H1 (cell line): ENCODE results near the gene SGMS1.

Experiments
- CTCF ChIP-seq, 3 experiments: IDR thresholded peaks; 1 replicate in 2 of 3; 2 replicates in 1 of 3; pipeline versions ENCODE4 v1.5.1 to v1.6.1; 2011; ENCODE audit warnings: low read length in 3 of 3, mild to moderate bottlenecking in 3 of 3, inconsistent platforms in 2 of 3, low read depth in 1 of 3, moderate library complexity in 1 of 3; ENCODE audit not compliant: insufficient read depth in 1 of 3; ENCODE audit errors: control extremely low read depth in 1 of 3
- EP300 ChIP-seq, 2 experiments: IDR thresholded peaks; 1 replicate in 1 of 2; 2 replicates in 1 of 2; pipeline ENCODE4 v1.6.1; 2011 to 2012; ENCODE audit warnings: low read depth in 2 of 2, low read length in 2 of 2, mild to moderate bottlenecking in 2 of 2, borderline replicate concordance in 1 of 2, inconsistent platforms in 1 of 2, moderate library complexity in 1 of 2
- EZH2 ChIP-seq: fragments of 200-600 bp; sonication (generic); IDR thresholded peaks from 2 replicates; pipeline ENCODE4 v1.7.1; 2012; ENCODE audit warnings: low read depth, mild to moderate bottlenecking, moderate library complexity, low read length, inconsistent platforms; ENCODE audit not compliant: severe bottlenecking
- JUND ChIP-seq: IDR thresholded peaks from 2 replicates; pipeline ENCODE4 v1.6.1; 2011; ENCODE audit warnings: mild to moderate bottlenecking, improper control_type of control experiment, low read length
- NRF1 ChIP-seq: IDR thresholded peaks from 2 replicates; pipeline ENCODE4 v1.6.1; 2011; ENCODE audit warnings: mild to moderate bottlenecking, low read depth, low read length, improper control_type of control experiment
- POLR2AphosphoS5 ChIP-seq: IDR thresholded peaks from 2 replicates; pipeline ENCODE4 v1.6.1; 2011; ENCODE audit warnings: low read depth, low read length
- RFX5 ChIP-seq: IDR thresholded peaks from 2 replicates; pipeline ENCODE4 v1.6.1; 2011; ENCODE audit warnings: low read depth, low read length, improper control_type of control experiment, borderline replicate concordance
- RXRA ChIP-seq: IDR thresholded peaks from 2 replicates; pipeline ENCODE4 v1.6.1; 2011; ENCODE audit warnings: low read depth, mild to moderate bottlenecking, low read length, moderate library complexity; ENCODE audit not compliant: insufficient read depth
- SAP30 ChIP-seq: fragments of 300-600 bp; sonication (generic); IDR thresholded peaks from 2 replicates; pipeline ENCODE4 v1.7.1; 2012; ENCODE audit warnings: low read length, moderate library complexity, mild to moderate bottlenecking, inconsistent platforms; ENCODE audit not compliant: insufficient read depth, insufficient replicate concordance
- SP1 ChIP-seq: IDR thresholded peaks from 2 replicates; pipeline ENCODE4 v1.6.1; 2011; ENCODE audit warnings: low read depth, low read length
- SP2 ChIP-seq: IDR thresholded peaks from 2 replicates; pipeline ENCODE4 v1.6.1; 2012; ENCODE audit warnings: mild to moderate bottlenecking, low read length, inconsistent platforms
- TAF1 ChIP-seq: IDR thresholded peaks from 2 replicates; pipeline ENCODE4 v1.6.1; 2011; ENCODE audit warnings: mild to moderate bottlenecking, low read depth, low read length
- USF2 ChIP-seq: IDR thresholded peaks from 2 replicates; pipeline ENCODE4 v1.6.1; 2011; ENCODE audit warnings: low read length, improper control_type of control experiment

- no peak for TF ChIP-seq USF2
- no peak for TF ChIP-seq EP300 (IDR thresholded peaks at IDR 0.05; ENCODE audit: borderline replicate concordance in 1 of 2, low read depth in 2 of 2, low read length in 2 of 2)
- no peak for TF ChIP-seq JUND
- no peak for TF ChIP-seq CTCF (IDR thresholded peaks at IDR 0.05; ENCODE audit: control extremely low read depth in 1 of 3, insufficient read depth in 1 of 3, low read depth in 1 of 3, low read length in 3 of 3)
- no peak for TF ChIP-seq TAF1
- no peak for TF ChIP-seq SAP30
- no peak for TF ChIP-seq EZH2
- TF ChIP-seq POLR2AphosphoS5 = no peak
- no peak for TF ChIP-seq NRF1
- no peak for TF ChIP-seq RFX5
- no peak for TF ChIP-seq SP2
- TF ChIP-seq SP1 = no peak
- no peak for TF ChIP-seq RXRA
These were observed 19.6 kb downstream of the SGMS1 start for GRCh38 chr10:50604049-50604640.
